Naive thymus-derived CD4-positive, alpha-beta T cell (primary cell): ENCODE data around the gene PRKCA. TPM values are rescaled to one million over a fixed set of nuclear protein-coding genes. Genes with fewer than 3 reads are reported as not detected.

Experiments
- ATAC-seq: fragments of 150-1000 bp; cut with Tn5 transposase; 2 replicates; pipeline ENCODE4 v1.10.0; 2021; ENCODE audit warnings: mild to moderate bottlenecking, moderate library complexity
- CTCF ChIA-PET: fragments of 350-600 bp; sonication (Branson Sonifier 250); formaldehyde crosslinking; loops from one replicate; lab custom pipeline; 2021; ENCODE audit warnings: antibody characterized with exemption; lab: Charles Lee
- POLR2A ChIA-PET: fragments of 350-600 bp; sonication (Branson Sonifier 250); formaldehyde crosslinking; loops from one replicate; lab custom pipeline; 2021; ENCODE audit warnings: antibody characterized with exemption, inconsistent platforms; lab: Charles Lee
- DNase-seq, 9 donors: peaks; one replicate each; pipeline versions ENCODE4 v3.0.0 to v3.0.0-alpha.2; 2020 to 2022; ENCODE audit warnings: mixed read lengths in 1 of 9
- H3K27ac ChIP-seq: one replicate; pipeline ENCODE4 v1.7.0; 2013; ENCODE audit warnings: mild to moderate bottlenecking, low read depth, low read length, moderate library complexity
- H3K27me3 ChIP-seq, 2 donors: one replicate each; pipeline ENCODE4 v1.7.0; 2013; ENCODE audit warnings: low read length in 2 of 2, mild to moderate bottlenecking in 2 of 2, moderate library complexity in 2 of 2; ENCODE audit not compliant: control insufficient read depth in 2 of 2, insufficient read depth in 2 of 2
- H3K36me3 ChIP-seq, 3 experiments: 1 replicate in 2 of 3; 2 replicates in 1 of 3; pipeline ENCODE4 v1.7.0; 2013; ENCODE audit warnings: low read length in 3 of 3, mild to moderate bottlenecking in 3 of 3, moderate library complexity in 1 of 3; ENCODE audit not compliant: insufficient read depth in 3 of 3, control insufficient read depth in 2 of 3
- H3K4me1 ChIP-seq, 2 donors: one replicate each; pipeline ENCODE4 v1.7.0; 2013; ENCODE audit warnings: low read length in 2 of 2, mild to moderate bottlenecking in 2 of 2, moderate library complexity in 1 of 2; ENCODE audit not compliant: control insufficient read depth in 2 of 2, insufficient read depth in 2 of 2
- H3K4me3 ChIP-seq: 2 replicates; pipeline ENCODE4 v1.7.0; 2013; ENCODE audit warnings: mild to moderate bottlenecking, low read length
- H3K9me3 ChIP-seq, 3 experiments: 1 replicate in 2 of 3; 2 replicates in 1 of 3; pipeline ENCODE4 v1.7.0; 2013; ENCODE audit warnings: low read length in 3 of 3; ENCODE audit not compliant: control insufficient read depth in 2 of 3
- H3K27ac Mint-ChIP-seq, 9 donors: one replicate each; pipeline ENCODE4 v1.8.0; 2020 to 2022; ENCODE audit warnings: mixed read lengths in 9 of 9, mild to moderate bottlenecking in 8 of 9, moderate library complexity in 5 of 9, inconsistent platforms in 2 of 9
- H3K27me3 Mint-ChIP-seq, 5 donors: one replicate each; pipeline ENCODE4 v1.8.0; 2021 to 2022; ENCODE audit warnings: mixed read lengths in 5 of 5, mild to moderate bottlenecking in 1 of 5
- H3K36me3 Mint-ChIP-seq, 5 donors: one replicate each; pipeline ENCODE4 v1.8.0; 2020 to 2022; ENCODE audit warnings: mixed read lengths in 5 of 5, mild to moderate bottlenecking in 3 of 5, inconsistent platforms in 1 of 5
- H3K4me1 Mint-ChIP-seq, 7 donors: one replicate each; pipeline ENCODE4 v1.8.0; 2020 to 2022; ENCODE audit warnings: mixed read lengths in 7 of 7, mild to moderate bottlenecking in 3 of 7, inconsistent platforms in 1 of 7
- H3K4me3 Mint-ChIP-seq, 10 donors: one replicate each; pipeline ENCODE4 v1.8.0; 2020 to 2022; ENCODE audit warnings: mild to moderate bottlenecking in 10 of 10, mixed read lengths in 10 of 10, moderate library complexity in 6 of 10, inconsistent platforms in 2 of 10
- H3K9me3 Mint-ChIP-seq, 11 donors: one replicate each; pipeline ENCODE4 v1.8.0; 2020 to 2022; ENCODE audit warnings: mixed read lengths in 11 of 11, mild to moderate bottlenecking in 4 of 11, inconsistent platforms in 1 of 11, moderate library complexity in 1 of 11
- intact Hi-C, 2 donors: fragments of 100-400 bp; cut with micrococcal nuclease; formaldehyde crosslinking; loops; one replicate each; pipeline ENCODE4 v1.15.1; 2023
- polyA plus RNA-seq, 2 donors: library from polyadenylated mRNA; unstranded; fragments of 300-500 nt; fragmentation: Illumina TruSeq; gene quantifications; one replicate each; pipeline ENCODE4 v1.2.3, GENCODE V29; 2021
- total RNA-seq, 6 experiments: library from RNA in 5 of 6; stranded (reverse) in 5 of 6; gene quantifications; 1 replicate in 5 of 6; 2 replicates in 1 of 6; pipeline ENCODE4 v1.2.3 and lab custom pipeline; 2021 to 2026

Gene PRKCA
- total and polyA plus RNA-seq, 7 experiments from 2014 or later, result 4.1 to 186 (median 122) TPM

- peak in 2 of 9 donors; percentile 17 to 21 for DNase-seq
These were observed 216.3 kb downstream of the PRKCA start for GRCh38 chr17:66518677-66519076.

GRCh38 chr17:66519154-66519553, 216.7 kb downstream of the PRKCA start:
- H3K9me3 ChIP-seq, result no peaks in the 10 kb centered on the region
- no peak overlapping the region for H3K27ac ChIP-seq
- H3K27me3 ChIP-seq, result no peaks in the 10 kb centered on the region
- H3K4me1 Mint-ChIP-seq, result peaks cover 17 to 82% (median 69%) of the 10 kb centered on the region in 7 donors
- intact Hi-C loops, result no loop called here
- peak overlapping the region in 8 of 9 donors; percentile 15 to 74 (median 57) for H3K27ac Mint-ChIP-seq
- H3K4me3 Mint-ChIP-seq, result no peak overlapping the region
- no peaks in the 10 kb centered on the region for H3K4me1 ChIP-seq
- H3K4me3 ChIP-seq, result no peak overlapping the region
- POLR2A ChIA-PET, result no interaction called here
- peaks cover 4 to 61% (median 32%) of the 10 kb centered on the region in 5 donors for H3K36me3 Mint-ChIP-seq
- H3K9me3 Mint-ChIP-seq, result peaks cover 0 to 4% (median 0%) of the 10 kb centered on the region in 11 donors
- no peaks in the 10 kb centered on the region for H3K27me3 Mint-ChIP-seq
- CTCF ChIA-PET, result interaction anchor here (0.6 kb wide), 1 partner anchor 96 kb away, joined by 4 read pairs; no protein-coding TSS in a partner anchor
- peaks cover 0 to 12% (median 0%) of the 10 kb centered on the region in 3 experiments for H3K36me3 ChIP-seq
- DNase-seq (no peak), ATAC-seq (no peak)

More at GRCh38 chr17:66518677-66519076, 216.3 kb downstream of the PRKCA start:
- no peaks in the 10 kb centered on the region for H3K9me3 ChIP-seq
- CTCF ChIA-PET, result no interaction called here
- intact Hi-C loops, result no loop called here
- H3K4me3 ChIP-seq, result no peak overlapping the region
- peaks cover 4 to 57% (median 29%) of the 10 kb centered on the region in 5 donors for H3K36me3 Mint-ChIP-seq
- no peaks in the 10 kb centered on the region for H3K27me3 Mint-ChIP-seq
- H3K27ac Mint-ChIP-seq, result peak overlapping the region in 7 of 9 donors; percentile 15 to 74 (median 63)
- peaks cover 0 to 4% (median 0%) of the 10 kb centered on the region in 11 donors for H3K9me3 Mint-ChIP-seq
- H3K4me3 Mint-ChIP-seq, result no peak overlapping the region
- no peaks in the 10 kb centered on the region for H3K27me3 ChIP-seq
- H3K4me1 Mint-ChIP-seq, result peaks cover 17 to 82% (median 70%) of the 10 kb centered on the region in 7 donors
- peaks cover 0 to 14% (median 0%) of the 10 kb centered on the region in 3 experiments for H3K36me3 ChIP-seq
- no peak for ATAC-seq
- H3K27ac ChIP-seq, result no peak overlapping the region
- POLR2A ChIA-PET, result interaction anchor here (0.6 kb wide), 1 partner anchor 9 kb away, joined by 5 read pairs; no protein-coding TSS in a partner anchor
- no peaks in the 10 kb centered on the region for H3K4me1 ChIP-seq

GRCh38 chr17:66520999-66521398, 218.6 kb downstream of the PRKCA start:
- no peaks in the 10 kb centered on the region for H3K4me1 ChIP-seq
- peaks cover 0 to 11% (median 0%) of the 10 kb centered on the region in 3 experiments for H3K36me3 ChIP-seq
- Mint-ChIP-seq H3K36me3 (peaks cover 14 to 64% (median 37%) of the 10 kb centered on the region in 5 donors), H3K27me3 (no peaks in the 10 kb centered on the region), H3K27ac (peak overlapping the region in 2 of 9 donors; percentile 46 to 62), H3K4me1 (peaks cover 16 to 85% (median 77%) of the 10 kb centered on the region in 7 donors), H3K9me3 (peaks cover 0 to 4% (median 0%) of the 10 kb centered on the region in 11 donors), H3K4me3 (no peak overlapping the region)
- no peak for DNase-seq
- ChIA-PET POLR2A (no interaction called here), CTCF (no interaction called here)
- H3K9me3 ChIP-seq, result no peaks in the 10 kb centered on the region
- H3K27me3 ChIP-seq, result no peaks in the 10 kb centered on the region
- H3K27ac ChIP-seq, result no peak overlapping the region
- H3K4me3 ChIP-seq, result no peak overlapping the region
- intact Hi-C loops, result loop anchor here in 1 of 2 donors (10.0 kb wide), 1 partner anchor 114 kb away; no protein-coding TSS in a partner anchor
- ATAC-seq, result no peak

GRCh38 chr17:66522591-66523272, 220.3 kb downstream of the PRKCA start:
- peaks cover 11 to 86% (median 75%) of the 10 kb centered on the region in 7 donors for H3K4me1 Mint-ChIP-seq
- ATAC-seq (no peak), DNase-seq (no peak)
- Histone ChIP-seq H3K4me1 (peaks cover 0 to 6% of the 10 kb centered on the region in 2 donors), H3K36me3 (peaks cover 0 to 11% (median 0%) of the 10 kb centered on the region in 3 experiments), H3K27ac (no peak overlapping the region), H3K4me3 (no peak overlapping the region), H3K27me3 (no peaks in the 10 kb centered on the region), H3K9me3 (no peaks in the 10 kb centered on the region)
- intact Hi-C loops, result loop anchor here in 1 of 2 donors (10.0 kb wide), 1 partner anchor 112 kb away; no protein-coding TSS in a partner anchor
- POLR2A ChIA-PET, result no interaction called here
- CTCF ChIA-PET, result interaction anchor here (0.6 kb wide), 1 partner anchor 382 kb away, joined by 3 read pairs; no protein-coding TSS in a partner anchor
- no peaks in the 10 kb centered on the region for H3K27me3 Mint-ChIP-seq
- peaks cover 0 to 4% (median 0%) of the 10 kb centered on the region in 11 donors for H3K9me3 Mint-ChIP-seq
- peaks cover 14 to 66% (median 37%) of the 10 kb centered on the region in 5 donors for H3K36me3 Mint-ChIP-seq
- no peak overlapping the region for H3K4me3 Mint-ChIP-seq
- H3K27ac Mint-ChIP-seq, result peak overlapping the region in 8 of 9 donors; percentile 2 to 46 (median 26)

- peaks cover 0 to 4% (median 0%) of the 10 kb centered on the region in 11 donors for H3K9me3 Mint-ChIP-seq
- H3K4me1 Mint-ChIP-seq, result peaks cover 10 to 84% (median 73%) of the 10 kb centered on the region in 7 donors
- H3K27me3 Mint-ChIP-seq, result no peaks in the 10 kb centered on the region
- no peak overlapping the region for H3K27ac ChIP-seq
- peaks cover 0 to 14% (median 0%) of the 10 kb centered on the region in 3 experiments for H3K36me3 ChIP-seq
- intact Hi-C loops, result loop anchor here in 1 of 2 donors (10.0 kb wide), 1 partner anchor 111 kb away; no protein-coding TSS in a partner anchor
- peaks cover 0 to 6% of the 10 kb centered on the region in 2 donors for H3K4me1 ChIP-seq
- H3K27ac Mint-ChIP-seq, result peak overlapping the region in 4 of 9 donors; percentile 14 to 56 (median 25)
- ChIA-PET CTCF (no interaction called here), POLR2A (no interaction called here)
- H3K4me3 ChIP-seq, result no peak overlapping the region
- peaks cover 19 to 68% (median 42%) of the 10 kb centered on the region in 5 donors for H3K36me3 Mint-ChIP-seq
- ATAC-seq (no peak), DNase-seq (no peak)
- H3K27me3 ChIP-seq, result no peaks in the 10 kb centered on the region
- H3K4me3 Mint-ChIP-seq, result no peak overlapping the region
- no peaks in the 10 kb centered on the region for H3K9me3 ChIP-seq
These were observed 221.2 kb downstream of the PRKCA start for GRCh38 chr17:66523378-66524200.

- Histone ChIP-seq H3K36me3 (peaks cover 0 to 8% (median 0%) of the 10 kb centered on the region in 3 experiments), H3K4me3 (no peak overlapping the region), H3K27ac (no peak overlapping the region), H3K9me3 (no peaks in the 10 kb centered on the region), H3K4me1 (peaks cover 0 to 10% of the 10 kb centered on the region in 2 donors), H3K27me3 (no peaks in the 10 kb centered on the region)
- Mint-ChIP-seq H3K27me3 (no peaks in the 10 kb centered on the region), H3K4me3 (peak overlapping the region in 1 of 10 donors; percentile 51), H3K4me1 (peaks cover 11 to 86% (median 73%) of the 10 kb centered on the region in 7 donors), H3K27ac (peak overlapping the region in 4 of 9 donors; percentile 1 to 48 (median 20)), H3K9me3 (peaks cover 0 to 4% (median 0%) of the 10 kb centered on the region in 11 donors), H3K36me3 (peaks cover 18 to 72% (median 47%) of the 10 kb centered on the region in 5 donors)
- ChIA-PET CTCF (no interaction called here), POLR2A (interaction anchor here (0.6 kb wide), 1 partner anchor 17 kb away, joined by 3 read pairs; no protein-coding TSS in a partner anchor)
- intact Hi-C loops, result loop anchor here in 1 of 2 donors (10.0 kb wide), 1 partner anchor 110 kb away; no protein-coding TSS in a partner anchor
- DNase-seq (no peak), ATAC-seq (no peak)
These were observed 222.5 kb downstream of the PRKCA start for GRCh38 chr17:66524877-66525276.
